ENCODE data around the gene RNH1. TPM values are rescaled to one million over a fixed set of nuclear protein-coding genes. Genes with fewer than 3 reads are reported as not detected.

RNH1 gene
- total RNA-seq, 1 donor from 2014 or later = 85.9 TPM

- no peak overlapping the region for H3K4me3 Mint-ChIP-seq (ENCODE audit: unreplicated experiment)
- TF ChIP-seq CTCF (IDR thresholded peaks at IDR 0.05; ENCODE audit: partially characterized antibody, unreplicated experiment) = no peak
- peaks cover 5% of the 10 kb centered on the region for H3K9me3 Mint-ChIP-seq (ENCODE audit: unreplicated experiment)
- no peaks in the 10 kb centered on the region for H3K36me3 Mint-ChIP-seq (ENCODE audit: unreplicated experiment)
- peaks cover 2% of the 10 kb centered on the region for H3K27me3 Mint-ChIP-seq (ENCODE audit: unreplicated experiment)
- H3K27ac Mint-ChIP-seq (ENCODE audit: unreplicated experiment) = no peak overlapping the region
- peaks cover 18% of the 10 kb centered on the region for H3K4me1 Mint-ChIP-seq (ENCODE audit: low read depth, unreplicated experiment)
- DNase-seq = no peak
Observed at GRCh38 chr11:460331-461199, 46.5 kb downstream of the RNH1 start.

GRCh38 chr11:459511-460220 lies 47.4 kb downstream of the RNH1 start:
- peaks cover 5% of the 10 kb centered on the region for H3K9me3 Mint-ChIP-seq (ENCODE audit: unreplicated experiment)
- no peak for DNase-seq
- H3K27me3 Mint-ChIP-seq (ENCODE audit: unreplicated experiment) = peaks cover 5% of the 10 kb centered on the region
- no peak for TF ChIP-seq CTCF (IDR thresholded peaks at IDR 0.05; ENCODE audit: partially characterized antibody, unreplicated experiment)
- no peaks in the 10 kb centered on the region for H3K36me3 Mint-ChIP-seq (ENCODE audit: unreplicated experiment)
- H3K27ac Mint-ChIP-seq (ENCODE audit: unreplicated experiment) = no peak overlapping the region
- H3K4me1 Mint-ChIP-seq (ENCODE audit: low read depth, unreplicated experiment) = peaks cover 27% of the 10 kb centered on the region
- H3K4me3 Mint-ChIP-seq (ENCODE audit: unreplicated experiment) = no peak overlapping the region

GRCh38 chr11:457111-457760 lies 49.8 kb downstream of the RNH1 start:
- TF ChIP-seq CTCF (IDR thresholded peaks at IDR 0.05; ENCODE audit: partially characterized antibody, unreplicated experiment) = no peak
- peaks cover 35% of the 10 kb centered on the region for H3K4me1 Mint-ChIP-seq (ENCODE audit: low read depth, unreplicated experiment)

GRCh38 chr11:456533-456932 lies 50.5 kb downstream of the RNH1 start:
- peaks cover 36% of the 10 kb centered on the region for H3K4me1 Mint-ChIP-seq (ENCODE audit: low read depth, unreplicated experiment)
- H3K27me3 Mint-ChIP-seq (ENCODE audit: unreplicated experiment) = peaks cover 9% of the 10 kb centered on the region
- no peak for TF ChIP-seq CTCF (IDR thresholded peaks at IDR 0.05; ENCODE audit: partially characterized antibody, unreplicated experiment)
- H3K9me3 Mint-ChIP-seq (ENCODE audit: unreplicated experiment) = peaks cover 5% of the 10 kb centered on the region
- DNase-seq = no peak
- no peak overlapping the region for H3K27ac Mint-ChIP-seq (ENCODE audit: unreplicated experiment)
- no peaks in the 10 kb centered on the region for H3K36me3 Mint-ChIP-seq (ENCODE audit: unreplicated experiment)
- peak overlapping the region; percentile 36 for H3K4me3 Mint-ChIP-seq (ENCODE audit: unreplicated experiment)

More at GRCh38 chr11:457111-457760, 49.8 kb downstream of the RNH1 start:
- H3K36me3 Mint-ChIP-seq (ENCODE audit: unreplicated experiment) = no peaks in the 10 kb centered on the region
- peak overlapping the region; percentile 34 for H3K4me3 Mint-ChIP-seq (ENCODE audit: unreplicated experiment)
- DNase-seq = no peak
- H3K27ac Mint-ChIP-seq (ENCODE audit: unreplicated experiment) = peak overlapping the region; percentile 77
- peaks cover 5% of the 10 kb centered on the region for H3K9me3 Mint-ChIP-seq (ENCODE audit: unreplicated experiment)
- peaks cover 9% of the 10 kb centered on the region for H3K27me3 Mint-ChIP-seq (ENCODE audit: unreplicated experiment)

Data from glutamatergic neuron (in vitro differentiated cells).